ENCODE results near the gene TMEM178B. TPM values are rescaled to one million over a fixed set of nuclear protein-coding genes. Genes with fewer than 3 reads are reported as not detected.

TMEM178B gene
- total RNA-seq, 2 donors from 2014 or later: 0.92 to 0.95 TPM

DNA sequence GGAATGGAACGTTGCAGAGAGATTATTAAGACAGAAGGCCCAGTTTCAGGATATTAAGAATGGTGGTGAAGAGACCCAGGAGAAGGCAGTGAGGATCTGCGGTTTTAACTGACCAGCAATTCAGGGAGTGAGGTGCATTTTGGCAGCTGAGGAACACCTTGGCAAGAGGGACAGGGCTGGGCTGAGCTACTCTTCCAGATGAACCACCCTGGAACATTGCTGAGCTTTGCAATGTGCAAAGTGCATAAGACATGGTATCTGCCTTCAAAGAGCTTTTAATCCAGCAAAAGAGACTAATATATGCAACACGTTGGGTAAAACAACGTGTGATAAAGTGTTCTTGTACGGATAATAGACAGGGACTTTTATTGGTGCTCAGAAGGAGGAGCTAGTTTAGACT is 296.3 kb downstream of the TMEM178B start:
- Histone ChIP-seq H3K4me1 (ENCODE audit: control insufficient read depth in 1 of 2, low read depth in 2 of 2) (no peaks in the 10 kb centered on the region), H3K9me3 (no peaks in the 10 kb centered on the region), H3K27me3 (replicated peaks; ENCODE audit: insufficient read depth) (no peaks in the 10 kb centered on the region), H3K27ac (no peak overlapping the region), H3K36me3 (no peaks in the 10 kb centered on the region), H3K4me3 (no peak overlapping the region)
- TF ChIP-seq, protein P1, sequence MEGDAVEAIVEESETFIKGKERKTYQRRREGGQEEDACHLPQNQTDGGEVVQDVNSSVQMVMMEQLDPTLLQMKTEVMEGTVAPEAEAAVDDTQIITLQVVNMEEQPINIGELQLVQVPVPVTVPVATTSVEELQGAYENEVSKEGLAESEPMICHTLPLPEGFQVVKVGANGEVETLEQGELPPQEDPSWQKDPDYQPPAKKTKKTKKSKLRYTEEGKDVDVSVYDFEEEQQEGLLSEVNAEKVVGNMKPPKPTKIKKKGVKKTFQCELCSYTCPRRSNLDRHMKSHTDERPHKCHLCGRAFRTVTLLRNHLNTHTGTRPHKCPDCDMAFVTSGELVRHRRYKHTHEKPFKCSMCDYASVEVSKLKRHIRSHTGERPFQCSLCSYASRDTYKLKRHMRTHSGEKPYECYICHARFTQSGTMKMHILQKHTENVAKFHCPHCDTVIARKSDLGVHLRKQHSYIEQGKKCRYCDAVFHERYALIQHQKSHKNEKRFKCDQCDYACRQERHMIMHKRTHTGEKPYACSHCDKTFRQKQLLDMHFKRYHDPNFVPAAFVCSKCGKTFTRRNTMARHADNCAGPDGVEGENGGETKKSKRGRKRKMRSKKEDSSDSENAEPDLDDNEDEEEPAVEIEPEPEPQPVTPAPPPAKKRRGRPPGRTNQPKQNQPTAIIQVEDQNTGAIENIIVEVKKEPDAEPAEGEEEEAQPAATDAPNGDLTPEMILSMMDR (IDR thresholded peaks at IDR 0.05): no peak
- no peak for ATAC-seq (ENCODE audit: insufficient number of reproducible peaks, low FRiP score, low read depth)
- no peak for DNase-seq (ENCODE audit: low spot score)

DNA sequence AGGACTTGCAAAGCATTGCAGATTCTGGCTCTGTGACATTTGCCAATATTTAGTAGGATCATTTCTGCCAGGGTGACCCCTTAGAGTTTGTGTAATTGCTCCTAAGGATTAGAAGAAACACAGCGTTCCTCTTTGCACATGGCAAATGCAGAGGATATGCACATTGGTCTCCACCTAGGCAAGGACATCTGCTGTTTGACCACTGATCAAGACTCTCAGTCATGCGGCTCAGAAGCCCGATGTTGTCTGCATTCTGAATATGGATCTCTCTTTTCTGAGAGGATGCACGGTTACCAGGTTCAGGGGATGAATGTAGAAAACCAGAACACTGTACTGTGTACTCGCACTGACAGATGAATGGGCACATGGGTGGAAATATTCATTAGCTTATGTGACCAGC is 296.8 kb downstream of the TMEM178B start:
- ATAC-seq (ENCODE audit: insufficient number of reproducible peaks, low FRiP score, low read depth) (no peak), DNase-seq (ENCODE audit: low spot score) (no peak)
- H3K27ac ChIP-seq: no peak overlapping the region
- H3K36me3 ChIP-seq: no peaks in the 10 kb centered on the region
- H3K27me3 ChIP-seq (replicated peaks; ENCODE audit: insufficient read depth): no peaks in the 10 kb centered on the region
- no peaks in the 10 kb centered on the region for H3K4me1 ChIP-seq (ENCODE audit: control insufficient read depth in 1 of 2, low read depth in 2 of 2)
- H3K9me3 ChIP-seq: no peaks in the 10 kb centered on the region
- H3K4me3 ChIP-seq: no peak overlapping the region
- TF ChIP-seq, protein P1 (IDR thresholded peaks at IDR 0.05): no peak

DNA sequence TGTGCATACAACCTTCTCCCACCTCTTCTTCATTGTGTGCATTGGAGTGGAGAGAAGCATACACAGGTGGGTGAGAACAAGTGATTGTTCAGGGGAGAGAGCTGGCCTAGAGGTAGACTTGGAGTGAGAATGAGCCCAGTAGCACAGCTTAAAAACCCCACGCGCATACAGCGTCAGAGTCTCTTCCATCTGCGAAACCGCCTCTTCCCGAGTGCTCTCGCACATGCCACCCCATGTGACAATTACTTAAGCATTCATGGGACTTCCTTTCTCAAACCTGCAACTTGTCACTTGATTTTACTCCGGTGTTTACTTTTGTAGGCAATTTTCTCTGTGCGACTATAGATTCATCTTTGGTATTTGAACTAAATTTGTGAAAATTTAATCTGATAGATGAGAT is 300.6 kb downstream of the TMEM178B start:
- no peak overlapping the region for H3K4me3 ChIP-seq
- H3K36me3 ChIP-seq: no peaks in the 10 kb centered on the region
- no peak for ATAC-seq (ENCODE audit: insufficient number of reproducible peaks, low FRiP score, low read depth)
- no peak overlapping the region for H3K27ac ChIP-seq
- no peak for DNase-seq (ENCODE audit: low spot score)
- TF ChIP-seq, protein P1 (IDR thresholded peaks at IDR 0.05): no peak
- H3K27me3 ChIP-seq (replicated peaks; ENCODE audit: insufficient read depth): no peaks in the 10 kb centered on the region
- H3K4me1 ChIP-seq (ENCODE audit: control insufficient read depth in 1 of 2, low read depth in 2 of 2): no peaks in the 10 kb centered on the region
- H3K9me3 ChIP-seq: no peaks in the 10 kb centered on the region

DNA sequence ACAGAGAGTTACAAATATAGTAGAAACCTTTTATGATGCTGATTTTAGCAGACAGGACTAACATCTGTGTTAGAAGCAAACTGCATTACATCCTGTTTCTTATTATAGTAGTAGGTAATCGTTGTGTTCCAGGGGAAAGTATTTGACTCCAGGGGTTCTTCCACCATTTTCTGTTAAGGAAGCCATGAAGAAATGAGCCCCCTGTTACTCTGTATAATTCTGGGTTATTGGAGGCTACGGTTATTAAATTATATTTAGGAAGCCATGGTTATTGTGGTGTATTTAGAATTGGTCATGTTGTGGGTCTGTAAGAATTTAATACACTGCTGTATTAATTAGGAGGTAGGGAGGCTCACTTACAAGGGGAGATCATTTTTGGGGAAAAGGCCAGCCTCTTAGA is 301.6 kb downstream of the TMEM178B start:
- H3K27ac ChIP-seq: no peak overlapping the region
- ATAC-seq (ENCODE audit: insufficient number of reproducible peaks, low FRiP score, low read depth) (no peak), DNase-seq (ENCODE audit: low spot score) (no peak)
- no peaks in the 10 kb centered on the region for H3K27me3 ChIP-seq (replicated peaks; ENCODE audit: insufficient read depth)
- H3K9me3 ChIP-seq: no peaks in the 10 kb centered on the region
- H3K4me1 ChIP-seq (ENCODE audit: control insufficient read depth in 1 of 2, low read depth in 2 of 2): no peaks in the 10 kb centered on the region
- H3K4me3 ChIP-seq: no peak overlapping the region
- no peaks in the 10 kb centered on the region for H3K36me3 ChIP-seq
- TF ChIP-seq, protein P1 (IDR thresholded peaks at IDR 0.05): no peak

DNA sequence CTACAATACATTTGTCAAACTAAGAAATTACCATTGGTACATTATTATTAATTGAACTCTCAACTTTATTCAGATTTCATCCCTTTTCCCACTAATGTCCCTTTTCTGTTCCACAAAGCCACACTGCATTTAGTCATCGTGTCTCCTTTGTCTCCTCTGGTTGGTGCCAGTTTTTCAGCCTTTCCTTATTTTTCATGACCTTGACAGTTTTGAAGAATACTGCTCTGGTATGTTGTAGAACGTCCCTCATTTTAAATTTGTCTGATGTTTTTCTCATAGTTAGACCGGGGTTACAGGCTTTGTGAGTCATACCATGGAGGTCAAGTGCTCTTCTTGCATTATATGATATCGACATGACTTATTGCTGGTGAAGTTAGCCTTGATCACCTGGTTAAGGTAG is 304.0 kb downstream of the TMEM178B start:
- Histone ChIP-seq H3K27me3 (replicated peaks; ENCODE audit: insufficient read depth) (no peaks in the 10 kb centered on the region), H3K9me3 (no peaks in the 10 kb centered on the region), H3K27ac (no peak overlapping the region), H3K4me1 (ENCODE audit: control insufficient read depth in 1 of 2, low read depth in 2 of 2) (no peaks in the 10 kb centered on the region), H3K4me3 (no peak overlapping the region), H3K36me3 (no peaks in the 10 kb centered on the region)
- DNase-seq (ENCODE audit: low spot score): no peak
- TF ChIP-seq, protein P1 (IDR thresholded peaks at IDR 0.05): no peak
- ATAC-seq (ENCODE audit: insufficient number of reproducible peaks, low FRiP score, low read depth): no peak
